Fibroblast of skin of right quadriceps (primary cell): ENCODE data around the gene TRAF2.

Source experiments
- DNase-seq: peaks from one replicate; pipeline ENCODE4 v3.0.0-alpha.2; 2013

The TRAF2 gene

DNA sequence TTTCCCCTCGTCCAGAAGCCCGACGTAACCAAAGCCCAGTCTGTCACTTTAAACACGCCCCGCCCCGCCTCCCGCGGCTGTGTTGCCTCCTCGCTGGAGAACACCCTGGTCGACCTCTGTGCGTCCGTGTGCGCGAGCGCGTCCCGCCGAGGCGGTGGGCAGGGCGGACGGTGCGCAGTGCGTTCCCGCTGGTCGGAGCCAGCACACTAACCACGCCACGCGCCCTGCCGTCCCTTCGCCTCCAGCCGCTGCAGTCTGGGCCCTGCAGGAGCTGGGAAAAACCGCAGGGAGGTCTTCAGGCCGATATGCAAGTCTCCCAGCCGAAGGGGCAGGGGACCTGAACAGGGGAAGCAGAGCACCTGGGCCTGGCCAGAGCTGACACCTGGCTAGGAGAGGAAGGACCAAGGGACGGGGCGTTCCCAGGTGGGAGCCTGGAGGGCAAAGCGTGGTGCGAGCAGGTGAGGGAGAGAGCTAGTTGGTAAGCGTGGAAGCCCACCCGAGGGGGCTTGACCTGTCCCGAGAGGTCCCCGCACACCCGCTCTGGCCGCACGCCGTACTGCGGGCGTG lies 38.4 kb upstream of the TRAF2 start:
- peak; percentile 76 for DNase-seq

DNA sequence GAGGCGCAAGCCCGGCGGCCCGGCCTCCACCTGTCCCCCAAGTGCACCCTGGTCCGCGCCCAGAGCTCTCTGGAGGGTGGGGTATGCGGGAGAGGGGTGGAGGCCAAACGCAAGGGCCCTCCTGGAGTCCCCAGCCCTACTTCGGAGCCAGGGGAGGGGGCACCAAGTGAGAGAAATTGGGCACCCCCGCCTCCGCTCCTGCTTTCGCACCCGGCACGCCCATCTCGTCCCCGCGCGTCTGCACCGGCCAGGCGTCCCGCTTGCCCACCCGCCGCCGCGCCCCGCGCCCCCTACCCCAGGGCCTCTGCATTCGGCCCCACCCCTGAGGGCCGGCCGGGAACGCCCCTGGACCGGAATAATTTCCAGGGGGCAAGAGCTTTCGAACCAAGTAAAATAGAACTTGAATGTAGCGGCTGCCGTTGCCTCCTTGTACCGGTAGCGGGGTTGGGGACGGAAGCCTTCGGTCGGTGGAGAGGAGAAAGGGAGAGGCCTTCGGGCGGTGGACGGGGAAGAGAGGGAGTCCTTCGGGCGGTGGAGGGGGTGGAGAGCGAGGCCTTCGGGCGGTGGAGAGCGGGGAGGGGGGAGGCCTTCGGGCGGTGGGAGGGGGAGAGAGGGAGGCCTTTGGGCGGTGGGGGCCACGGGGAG lies 37.8 kb upstream of the TRAF2 start:
- no peak for DNase-seq

DNA sequence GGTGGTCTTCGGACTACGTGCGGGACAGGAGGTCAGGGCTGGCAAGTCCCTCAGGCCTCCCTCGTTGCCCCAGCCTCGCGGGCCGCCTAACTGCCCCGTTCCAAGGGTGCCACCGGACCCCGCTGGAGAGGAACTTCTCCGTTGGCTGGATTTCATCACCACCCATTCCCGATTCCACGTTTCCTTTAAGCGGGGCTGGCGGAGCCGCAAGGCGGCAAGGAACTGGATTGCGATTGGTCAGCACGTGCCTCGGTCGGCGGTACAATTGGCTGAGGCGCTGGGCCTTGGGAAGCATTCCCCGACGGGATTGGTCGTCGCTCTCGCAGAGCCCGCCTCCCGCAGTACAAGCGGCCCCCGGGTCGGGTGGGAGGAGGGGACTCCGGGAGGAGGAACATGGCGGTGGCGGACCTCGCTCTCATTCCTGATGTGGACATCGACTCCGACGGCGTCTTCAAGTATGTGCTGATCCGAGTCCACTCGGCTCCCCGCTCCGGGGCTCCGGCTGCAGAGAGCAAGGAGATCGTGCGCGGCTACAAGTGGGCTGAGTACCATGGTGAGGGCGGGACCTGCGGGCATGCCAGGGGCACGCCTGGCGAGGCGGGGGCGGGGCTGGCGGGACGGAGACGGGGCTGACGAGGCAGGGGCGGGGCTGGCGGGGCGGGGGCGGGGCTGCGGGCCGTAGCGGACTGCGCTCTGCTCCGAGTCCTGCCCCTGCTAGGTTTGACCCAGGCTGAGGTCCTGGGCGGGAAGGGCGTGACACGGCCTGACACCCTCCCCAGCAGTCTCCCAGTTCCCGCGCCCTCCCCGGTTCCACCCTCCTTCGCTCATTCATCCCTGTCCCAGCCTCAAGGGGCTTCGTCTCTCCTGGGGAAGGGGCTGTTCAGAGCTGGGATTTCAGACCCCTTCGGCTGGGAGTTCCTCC lies 37.0 kb upstream of the TRAF2 start, which contains the start of gene PHPT1:
Gene PHPT1, plus strand, starts transcription at position 372 of the 922 bp plus-strand sequence. Its CDS starts 22 bp downstream, at position 394.
- DNase-seq: peak; percentile 99

DNA sequence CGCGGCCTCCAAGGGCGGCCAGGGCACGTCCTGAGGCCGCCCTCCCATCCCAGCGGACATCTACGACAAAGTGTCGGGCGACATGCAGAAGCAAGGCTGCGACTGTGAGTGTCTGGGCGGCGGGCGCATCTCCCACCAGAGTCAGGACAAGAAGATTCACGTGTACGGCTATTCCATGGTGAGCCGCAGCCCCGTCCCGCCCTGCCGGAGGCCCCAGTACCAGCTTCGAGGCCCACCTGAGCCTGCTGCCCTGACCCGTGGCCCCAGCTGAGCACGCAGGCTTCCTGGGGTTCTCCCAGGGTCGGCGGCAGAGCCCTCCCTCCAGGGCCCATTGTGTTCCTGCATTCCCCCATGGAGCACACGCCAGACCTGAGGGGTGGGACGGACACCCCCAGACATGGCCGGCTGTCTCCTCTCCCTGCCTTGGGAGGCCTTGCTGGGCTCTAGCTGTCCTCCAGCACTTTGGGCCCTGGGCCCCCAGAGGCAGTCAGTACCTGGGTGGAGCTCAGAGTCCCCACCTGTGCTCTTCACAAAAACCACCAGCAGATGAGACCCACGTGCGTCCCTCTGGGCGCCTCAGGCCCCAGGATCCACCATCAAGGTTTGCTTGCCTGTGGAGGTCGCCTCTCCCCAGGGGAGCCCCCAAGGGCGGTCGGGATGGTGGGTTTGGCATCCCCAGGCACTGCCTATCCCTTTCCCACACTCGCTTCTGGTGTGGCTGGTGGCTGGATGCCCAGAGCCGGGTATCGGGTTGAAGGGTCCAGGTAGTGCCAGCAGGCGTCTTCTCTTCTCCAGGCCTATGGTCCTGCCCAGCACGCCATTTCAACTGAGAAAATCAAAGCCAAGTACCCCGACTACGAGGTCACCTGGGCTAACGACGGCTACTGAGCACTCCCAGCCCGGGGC lies 36.1 kb upstream of the TRAF2 start:
- DNase-seq: no peak

DNA sequence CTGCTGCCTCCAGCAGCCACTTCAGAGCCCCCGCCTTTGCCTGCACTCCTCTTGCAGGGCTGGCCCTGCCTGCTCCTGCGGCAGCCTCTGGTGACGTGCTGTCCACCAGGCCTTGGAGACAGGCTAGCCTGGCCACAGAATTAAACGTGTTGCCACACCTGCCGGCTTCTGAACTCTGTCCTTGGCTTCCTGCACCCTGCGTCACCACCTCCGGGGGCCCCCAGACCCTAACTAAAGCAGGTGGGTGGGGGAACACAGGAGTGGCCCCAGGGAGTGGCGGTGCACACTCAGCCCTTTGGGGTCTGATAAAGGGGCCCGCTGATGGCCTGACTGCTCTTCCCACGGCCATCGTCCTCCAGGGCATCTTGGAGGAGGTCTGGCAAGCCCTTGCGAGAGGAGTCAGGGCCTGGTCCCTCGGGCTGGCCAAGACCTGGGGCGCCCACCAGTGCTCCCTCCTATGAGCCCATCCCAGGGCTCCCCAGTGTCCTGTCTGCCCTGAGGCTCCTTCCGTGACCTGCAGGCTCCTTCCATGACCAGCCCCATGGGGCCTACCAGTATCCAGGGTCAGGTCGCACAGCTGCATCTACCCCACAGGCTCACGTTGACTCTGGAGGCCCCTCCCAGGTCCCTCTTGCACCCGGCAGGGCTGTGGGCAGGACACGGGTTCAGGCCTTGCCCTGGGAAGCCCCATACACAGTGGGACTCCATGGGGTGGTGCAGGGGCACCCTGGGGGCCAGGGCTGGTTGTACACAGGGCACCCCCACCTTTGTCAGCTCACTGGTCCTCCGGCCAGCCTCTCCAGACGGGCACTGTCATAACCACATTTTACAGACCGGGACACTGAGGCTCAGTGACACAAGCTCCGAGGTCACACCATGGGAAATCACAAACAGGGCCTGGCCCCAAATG lies 35.2 kb upstream of the TRAF2 start:
- DNase-seq: no peak

DNA sequence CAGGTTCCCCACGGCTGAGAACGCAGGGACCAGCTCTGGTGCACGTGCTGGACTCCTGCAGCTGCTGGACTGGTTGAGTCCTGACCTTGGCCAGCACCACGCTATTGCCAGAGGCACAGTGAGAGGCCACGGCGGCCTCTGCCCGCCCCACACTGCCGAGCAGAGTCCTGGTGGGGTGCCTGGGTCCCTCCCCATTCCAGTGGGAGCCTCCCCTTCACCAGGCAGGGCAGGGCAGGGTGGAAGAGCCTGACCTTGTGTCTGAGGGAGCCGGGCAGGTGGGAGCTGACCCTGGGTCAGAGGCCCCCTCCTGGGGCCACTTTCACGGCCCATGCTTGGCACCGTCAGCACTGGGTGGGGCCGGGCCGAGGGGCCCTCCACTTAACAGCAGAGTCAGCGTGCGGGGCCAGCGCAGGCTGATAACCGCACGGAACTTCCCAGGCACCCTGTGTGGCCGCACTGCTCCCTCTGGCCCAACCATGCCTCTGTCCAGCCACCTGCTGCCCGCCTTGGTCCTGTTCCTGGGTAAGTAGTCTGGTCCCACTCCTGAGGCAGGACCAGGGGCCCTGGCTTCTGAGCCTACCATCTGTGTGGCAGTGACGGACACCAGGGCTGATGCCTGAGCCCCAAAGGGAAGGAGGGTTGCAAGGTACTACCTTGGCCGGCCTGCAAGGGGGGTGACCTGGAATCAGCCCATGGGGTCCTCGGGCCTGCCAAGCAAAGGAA lies 34.2 kb upstream of the TRAF2 start, which contains the start of gene MAMDC4:
Gene MAMDC4, plus strand, starts transcription at position 406 of the 723 bp plus-strand sequence. Its CDS starts 71 bp downstream, at position 477.
- no peak for DNase-seq

DNA sequence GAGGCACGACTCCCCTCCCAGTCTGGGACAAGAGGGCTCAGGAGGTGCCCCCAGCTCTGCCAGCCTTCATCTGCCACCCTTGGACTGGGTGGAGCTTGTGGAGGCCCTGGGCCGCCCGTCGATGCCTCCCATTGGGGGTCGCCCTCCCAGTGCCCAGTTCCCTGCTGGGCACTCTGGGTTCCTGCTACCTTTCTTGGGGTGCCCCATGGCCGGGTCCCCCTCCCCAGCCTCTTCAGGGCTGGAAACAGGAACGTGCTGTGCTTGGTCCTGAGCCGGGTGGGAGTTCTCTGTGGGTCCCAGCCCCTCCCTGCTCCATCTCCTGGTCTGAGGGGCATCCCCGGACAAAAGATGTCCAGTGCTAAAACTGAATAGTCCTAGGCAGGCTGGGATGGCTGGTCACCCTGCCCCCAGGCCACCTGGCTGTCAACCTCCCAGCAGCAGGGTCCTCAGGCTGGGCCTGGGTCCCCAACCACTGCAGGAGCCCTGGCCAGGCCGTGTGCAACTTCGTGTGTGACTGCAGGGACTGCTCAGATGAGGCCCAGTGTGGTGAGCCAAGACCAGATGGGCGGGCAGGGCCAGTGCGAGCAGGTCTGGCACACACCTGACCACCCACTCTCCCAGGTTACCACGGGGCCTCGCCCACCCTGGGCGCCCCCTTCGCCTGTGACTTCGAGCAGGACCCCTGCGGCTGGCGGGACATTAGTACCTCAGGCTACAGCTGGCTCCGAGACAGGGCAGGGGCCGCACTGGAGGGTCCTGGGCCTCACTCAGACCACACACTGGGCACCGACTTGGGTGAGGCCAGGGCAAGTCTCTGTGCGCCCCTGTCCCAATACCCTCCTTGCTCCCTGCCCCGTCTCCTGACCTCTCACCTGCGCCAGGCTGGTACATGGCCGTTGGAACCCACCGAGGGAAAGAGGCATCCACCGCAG lies 33.4 kb upstream of the TRAF2 start:
- no peak for DNase-seq

DNA sequence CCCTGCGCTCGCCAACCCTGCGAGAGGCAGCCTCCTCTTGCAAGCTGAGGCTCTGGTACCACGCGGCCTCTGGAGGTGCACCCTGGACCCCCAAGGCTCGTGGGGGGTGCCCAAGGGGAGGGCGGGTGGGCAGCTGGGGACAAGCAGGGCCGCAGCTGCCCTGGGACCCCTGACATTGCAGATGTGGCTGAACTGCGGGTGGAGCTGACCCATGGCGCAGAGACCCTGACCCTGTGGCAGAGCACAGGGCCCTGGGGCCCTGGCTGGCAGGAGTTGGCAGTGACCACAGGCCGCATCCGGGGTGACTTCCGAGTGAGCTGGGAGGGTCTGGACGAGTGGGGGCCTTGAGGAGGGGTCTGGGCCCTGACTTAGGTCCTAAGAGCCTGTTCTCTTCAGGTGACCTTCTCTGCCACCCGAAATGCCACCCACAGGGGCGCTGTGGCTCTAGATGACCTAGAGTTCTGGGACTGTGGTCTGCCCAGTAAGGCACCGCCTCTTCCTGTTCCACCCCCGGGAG lies 32.7 kb upstream of the TRAF2 start:
- DNase-seq: no peak

DNA sequence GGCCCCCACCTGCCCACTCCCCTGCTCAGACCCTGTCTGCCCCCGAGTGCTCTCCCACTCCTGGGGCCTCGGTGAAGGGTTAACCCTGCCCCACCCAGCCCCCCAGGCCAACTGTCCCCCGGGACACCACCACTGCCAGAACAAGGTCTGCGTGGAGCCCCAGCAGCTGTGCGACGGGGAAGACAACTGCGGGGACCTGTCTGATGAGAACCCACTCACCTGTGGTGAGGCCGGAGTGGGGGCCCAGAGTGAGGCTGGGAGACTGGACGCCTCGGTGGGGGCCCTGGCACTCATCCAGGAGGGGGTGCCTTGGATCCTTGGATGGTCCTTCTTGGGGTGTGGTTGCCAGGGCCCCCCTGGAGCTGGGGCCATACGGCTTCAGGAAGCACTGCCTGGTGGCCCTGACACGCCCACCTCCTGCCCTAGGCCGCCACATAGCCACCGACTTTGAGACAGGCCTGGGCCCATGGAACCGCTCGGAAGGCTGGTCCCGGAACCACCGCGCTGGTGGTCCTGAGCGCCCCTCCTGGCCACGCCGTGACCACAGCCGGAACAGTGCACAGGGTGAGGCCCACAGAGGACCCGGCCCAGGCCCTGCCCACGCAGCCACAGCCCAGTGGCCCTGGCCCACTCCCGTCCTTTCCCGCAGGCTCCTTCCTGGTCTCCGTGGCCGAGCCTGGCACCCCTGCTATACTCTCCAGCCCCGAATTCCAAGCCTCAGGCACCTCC lies 32.0 kb upstream of the TRAF2 start:
- no peak for DNase-seq

DNA sequence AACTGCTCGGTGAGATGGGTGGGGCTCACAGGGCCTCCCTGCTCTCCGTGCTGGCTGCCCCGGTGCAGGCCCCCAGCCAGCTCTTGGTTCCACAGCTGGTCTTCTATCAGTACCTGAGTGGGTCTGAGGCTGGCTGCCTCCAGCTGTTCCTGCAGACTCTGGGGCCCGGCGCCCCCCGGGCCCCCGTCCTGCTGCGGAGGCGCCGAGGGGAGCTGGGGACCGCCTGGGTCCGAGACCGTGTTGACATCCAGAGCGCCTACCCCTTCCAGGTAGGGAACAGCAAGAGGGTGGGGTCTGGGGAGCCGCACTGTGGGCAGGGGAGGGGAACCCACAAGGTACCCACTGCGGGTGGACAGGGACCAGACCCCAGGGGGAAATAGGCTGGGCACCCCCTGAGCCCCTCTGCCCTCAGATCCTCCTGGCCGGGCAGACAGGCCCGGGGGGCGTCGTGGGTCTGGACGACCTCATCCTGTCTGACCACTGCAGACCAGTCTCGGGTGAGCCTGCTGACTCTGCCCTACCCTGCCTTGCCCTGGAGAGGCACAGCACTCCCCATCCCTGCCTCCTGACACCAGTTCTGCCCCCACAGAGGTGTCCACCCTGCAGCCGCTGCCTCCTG lies 31.4 kb upstream of the TRAF2 start:
- DNase-seq: no peak

DNA sequence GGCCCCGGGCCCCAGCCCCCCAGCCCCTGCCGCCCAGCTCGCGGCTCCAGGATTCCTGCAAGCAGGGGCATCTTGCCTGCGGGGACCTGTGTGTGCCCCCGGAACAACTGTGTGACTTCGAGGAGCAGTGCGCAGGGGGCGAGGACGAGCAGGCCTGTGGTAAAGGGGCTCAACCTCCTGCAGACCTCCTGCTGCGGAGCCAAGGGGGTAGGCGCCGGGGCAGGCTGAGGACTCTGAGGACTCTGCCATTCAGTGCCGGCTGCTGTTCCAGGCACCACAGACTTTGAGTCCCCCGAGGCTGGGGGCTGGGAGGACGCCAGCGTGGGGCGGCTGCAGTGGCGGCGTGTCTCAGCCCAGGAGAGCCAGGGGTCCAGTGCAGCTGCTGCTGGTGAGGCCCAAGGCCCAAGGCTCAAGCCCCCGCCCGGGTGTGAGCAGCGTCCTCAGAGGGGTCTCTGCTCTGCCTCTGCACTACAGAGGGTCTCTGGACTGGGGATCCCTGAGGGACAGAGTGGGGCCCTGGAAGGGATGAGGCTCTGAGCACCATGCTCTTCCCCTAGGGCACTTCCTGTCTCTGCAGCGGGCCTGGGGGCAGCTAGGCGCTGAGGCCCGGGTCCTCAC lies 30.7 kb upstream of the TRAF2 start:
- DNase-seq: no peak

DNA sequence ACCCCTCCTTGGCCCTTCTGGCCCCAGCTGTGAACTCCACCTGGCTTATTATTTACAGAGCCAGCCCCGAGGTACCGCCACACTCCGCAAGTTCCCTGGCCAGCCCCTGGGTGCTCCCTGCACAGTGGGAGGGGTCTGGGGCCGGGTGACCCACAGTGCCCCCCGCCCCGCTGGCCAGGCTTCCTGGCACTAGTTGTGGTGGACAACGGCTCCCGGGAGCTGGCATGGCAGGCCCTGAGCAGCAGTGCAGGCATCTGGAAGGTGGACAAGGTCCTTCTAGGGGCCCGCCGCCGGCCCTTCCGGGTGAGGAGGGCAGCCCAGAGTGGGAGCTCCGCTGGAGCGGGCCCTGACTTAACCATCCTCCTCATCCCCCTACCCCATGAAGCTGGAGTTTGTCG lies 30.2 kb upstream of the TRAF2 start:
- no peak for DNase-seq

DNA sequence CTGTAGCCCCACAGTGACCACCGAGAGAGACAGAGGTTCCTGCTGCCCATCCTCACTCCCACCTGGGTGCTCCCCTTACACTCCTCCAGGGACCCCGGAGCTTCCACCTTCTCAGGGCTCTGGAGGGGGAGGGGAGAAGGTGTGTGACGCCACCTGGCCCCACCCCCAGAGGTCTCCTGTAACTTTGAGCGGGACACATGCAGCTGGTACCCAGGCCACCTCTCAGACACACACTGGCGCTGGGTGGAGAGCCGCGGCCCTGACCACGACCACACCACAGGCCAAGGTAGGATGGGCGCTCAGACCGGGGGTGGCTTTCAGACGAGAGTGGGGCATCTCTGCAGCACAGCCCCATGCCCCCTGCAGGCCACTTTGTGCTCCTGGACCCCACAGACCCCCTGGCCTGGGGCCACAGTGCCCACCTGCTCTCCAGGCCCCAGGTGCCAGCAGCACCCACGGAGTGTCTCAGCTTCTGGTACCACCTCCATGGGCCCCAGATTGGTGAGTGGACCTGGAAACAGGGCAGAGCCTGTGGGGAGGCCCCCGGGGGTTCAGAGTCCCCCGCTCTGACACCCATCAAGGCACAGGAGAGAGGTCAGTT lies 29.7 kb upstream of the TRAF2 start:
- no peak for DNase-seq

DNA sequence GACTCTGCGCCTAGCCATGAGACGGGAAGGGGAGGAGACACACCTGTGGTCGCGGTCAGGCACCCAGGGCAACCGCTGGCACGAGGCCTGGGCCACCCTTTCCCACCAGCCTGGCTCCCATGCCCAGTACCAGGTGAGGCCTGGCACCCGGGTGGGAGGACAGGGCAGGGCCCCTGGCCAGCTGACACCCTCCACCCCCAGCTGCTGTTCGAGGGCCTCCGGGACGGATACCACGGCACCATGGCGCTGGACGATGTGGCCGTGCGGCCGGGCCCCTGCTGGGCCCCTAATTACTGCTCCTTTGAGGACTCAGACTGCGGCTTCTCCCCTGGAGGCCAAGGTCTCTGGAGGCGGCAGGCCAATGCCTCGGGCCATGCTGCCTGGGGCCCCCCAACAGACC lies 29.1 kb upstream of the TRAF2 start:
- no peak for DNase-seq

DNA sequence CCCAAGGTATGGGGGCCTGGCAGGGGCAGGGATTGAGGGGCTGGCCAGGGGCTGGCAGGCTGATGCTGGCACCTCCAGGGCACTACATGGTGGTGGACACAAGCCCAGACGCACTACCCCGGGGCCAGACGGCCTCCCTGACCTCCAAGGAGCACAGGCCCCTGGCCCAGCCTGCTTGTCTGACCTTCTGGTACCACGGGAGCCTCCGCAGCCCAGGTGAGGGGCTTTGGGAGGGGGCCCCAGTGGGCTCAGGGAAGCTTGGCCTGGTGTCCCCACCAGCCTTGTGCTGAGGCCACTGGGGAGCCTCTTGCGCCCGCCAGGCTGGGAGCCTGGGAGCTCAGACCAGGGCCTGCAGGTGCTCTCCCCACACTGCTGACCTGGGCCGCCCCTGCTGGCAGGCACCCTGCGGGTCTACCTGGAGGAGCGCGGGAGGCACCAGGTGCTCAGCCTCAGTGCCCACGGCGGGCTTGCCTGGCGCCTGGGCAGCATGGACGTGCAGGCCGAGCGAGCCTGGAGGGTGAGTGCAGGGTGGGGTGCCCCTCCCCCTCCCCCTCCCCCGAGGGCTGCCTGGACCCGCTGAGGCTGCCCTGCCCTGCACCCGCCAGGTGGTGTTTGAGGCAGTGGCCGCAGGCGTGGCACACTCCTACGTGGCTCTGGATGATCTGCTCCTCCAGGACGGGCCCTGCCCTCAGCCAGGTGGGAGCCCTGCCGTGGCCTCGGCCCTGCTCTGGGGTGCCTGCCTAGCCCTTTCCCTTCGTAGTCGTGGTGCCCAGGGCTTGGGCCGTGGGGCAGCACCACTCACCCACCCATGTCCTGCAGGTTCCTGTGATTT lies 28.5 kb upstream of the TRAF2 start:
- DNase-seq: no peak

DNA sequence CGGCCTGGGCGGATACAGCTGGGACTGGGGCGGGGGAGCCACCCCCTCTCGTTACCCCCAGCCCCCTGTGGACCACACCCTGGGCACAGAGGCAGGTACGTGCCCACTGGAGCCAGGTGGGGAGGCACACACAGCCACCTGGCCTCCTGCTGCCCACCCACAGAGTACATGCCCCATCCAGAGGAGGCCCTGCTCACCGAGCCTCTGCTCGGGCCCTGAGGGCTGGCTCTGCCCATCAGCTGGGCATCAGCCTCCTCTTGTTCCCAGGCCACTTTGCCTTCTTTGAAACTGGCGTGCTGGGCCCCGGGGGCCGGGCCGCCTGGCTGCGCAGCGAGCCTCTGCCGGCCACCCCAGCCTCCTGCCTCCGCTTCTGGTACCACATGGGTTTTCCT lies 27.9 kb upstream of the TRAF2 start:
- DNase-seq: no peak
